Dendritic cell treated with granulocyte-macrophage colony-stimulating factor and Interleukin-4, amounts not matched to agents 40 ng/mL and 50 ng/mL, for 4 days (primary cell): ENCODE results near the gene ROM1.
"Not testable (repeated sequence)": the region's sequence is repeated elsewhere in the genome, so short reads cannot be mapped to it uniquely, and the experiment has no call there.

Experiments used
- H3K27ac Mint-ChIP-seq: one replicate; pipeline ENCODE4 v1.8.0; 2022; ENCODE audit warnings: mild to moderate bottlenecking, mixed read lengths
- H3K27me3 Mint-ChIP-seq: one replicate; pipeline ENCODE4 v1.8.0; 2022; ENCODE audit warnings: mild to moderate bottlenecking, mixed read lengths
- H3K36me3 Mint-ChIP-seq: one replicate; pipeline ENCODE4 v1.8.0; 2022; ENCODE audit warnings: low read depth, mixed read lengths
- H3K4me1 Mint-ChIP-seq: one replicate; pipeline ENCODE4 v1.8.0; 2022; ENCODE audit warnings: low read depth, mixed read lengths
- H3K4me3 Mint-ChIP-seq: one replicate; pipeline ENCODE4 v1.8.0; 2022; ENCODE audit warnings: mild to moderate bottlenecking, moderate library complexity, mixed read lengths
- H3K9me3 Mint-ChIP-seq: one replicate; pipeline ENCODE4 v1.8.0; 2022; ENCODE audit warnings: mixed read lengths
- intact Hi-C: fragments of 100-400 bp; cut with micrococcal nuclease; formaldehyde crosslinking; loops from one replicate; pipeline ENCODE4 v1.15.0; 2022

The ROM1 gene

GRCh38 chr11:62645671-62645945, 32.6 kb downstream of the ROM1 start:
- Mint-ChIP-seq H3K27ac (peak overlapping the region; percentile 93), H3K9me3 (no peaks in the 10 kb centered on the region), H3K4me3 (peak overlapping the region; percentile 95), H3K4me1 (peaks cover 35% of the 10 kb centered on the region), H3K27me3 (no peaks in the 10 kb centered on the region), H3K36me3 (peaks cover 77% of the 10 kb centered on the region)
- intact Hi-C loops: no loop called here

DNA sequence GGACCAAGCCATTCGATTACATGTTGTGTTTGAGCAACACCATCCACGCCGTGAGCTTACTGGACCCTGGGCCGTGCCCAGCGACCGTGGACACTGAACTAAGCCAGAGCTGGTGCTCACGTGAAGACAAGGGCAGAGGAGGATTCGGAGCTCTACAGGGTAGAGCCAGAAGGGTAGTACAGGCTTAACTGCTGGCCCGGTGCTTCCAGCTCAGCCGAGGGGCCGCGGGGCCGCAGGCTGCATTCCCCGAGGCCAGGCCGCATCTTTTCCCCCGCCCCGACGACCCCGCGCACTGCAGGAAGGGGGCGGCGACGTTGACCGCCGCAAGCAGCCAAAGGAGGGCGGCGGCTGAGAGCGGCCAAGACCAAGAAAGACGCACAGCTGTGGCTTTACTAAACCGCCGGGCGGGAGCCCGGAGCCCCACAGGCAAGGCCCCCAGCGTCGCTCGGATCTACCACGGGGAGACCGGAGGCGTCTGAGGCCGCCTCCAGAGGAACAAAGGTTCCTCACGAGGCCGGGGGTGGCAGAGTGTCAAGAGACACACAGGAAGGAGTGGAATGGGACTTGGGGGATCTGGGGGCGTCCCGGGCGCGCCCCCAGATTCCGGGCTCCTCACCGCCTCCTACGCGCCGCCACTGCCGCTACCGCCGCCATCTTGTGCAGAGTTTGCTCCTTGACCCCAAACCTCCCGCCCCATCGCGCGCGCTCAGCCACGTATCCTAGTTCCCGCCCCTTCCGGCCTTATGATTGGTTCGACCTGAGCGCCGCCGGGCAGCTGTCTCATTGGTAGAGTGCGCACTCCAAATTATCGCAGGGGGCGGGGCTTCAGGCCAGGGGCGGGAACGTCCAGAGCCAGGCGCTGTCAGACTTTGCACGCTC, 33.1 kb downstream of the ROM1 start, which contains the start of gene GANAB:
Gene GANAB, minus strand, starts transcription at position 668 of the 879 bp plus-strand sequence. Its CDS starts 14 bp downstream, at position 654.
- Mint-ChIP-seq H3K27me3 (no peaks in the 10 kb centered on the region), H3K27ac (peak within 1 kb of the TSS; percentile 93), H3K9me3 (no peaks in the 10 kb centered on the region), H3K36me3 (peaks cover 74% of the 10 kb centered on the region), H3K4me1 (peaks cover 39% of the 10 kb centered on the region), H3K4me3 (peak within 1 kb of the TSS; percentile 95)
- intact Hi-C loops: loop anchor here (1.0 kb wide), 1 partner anchor 45 kb away; the partner anchor contains the start of gene MTA2

DNA sequence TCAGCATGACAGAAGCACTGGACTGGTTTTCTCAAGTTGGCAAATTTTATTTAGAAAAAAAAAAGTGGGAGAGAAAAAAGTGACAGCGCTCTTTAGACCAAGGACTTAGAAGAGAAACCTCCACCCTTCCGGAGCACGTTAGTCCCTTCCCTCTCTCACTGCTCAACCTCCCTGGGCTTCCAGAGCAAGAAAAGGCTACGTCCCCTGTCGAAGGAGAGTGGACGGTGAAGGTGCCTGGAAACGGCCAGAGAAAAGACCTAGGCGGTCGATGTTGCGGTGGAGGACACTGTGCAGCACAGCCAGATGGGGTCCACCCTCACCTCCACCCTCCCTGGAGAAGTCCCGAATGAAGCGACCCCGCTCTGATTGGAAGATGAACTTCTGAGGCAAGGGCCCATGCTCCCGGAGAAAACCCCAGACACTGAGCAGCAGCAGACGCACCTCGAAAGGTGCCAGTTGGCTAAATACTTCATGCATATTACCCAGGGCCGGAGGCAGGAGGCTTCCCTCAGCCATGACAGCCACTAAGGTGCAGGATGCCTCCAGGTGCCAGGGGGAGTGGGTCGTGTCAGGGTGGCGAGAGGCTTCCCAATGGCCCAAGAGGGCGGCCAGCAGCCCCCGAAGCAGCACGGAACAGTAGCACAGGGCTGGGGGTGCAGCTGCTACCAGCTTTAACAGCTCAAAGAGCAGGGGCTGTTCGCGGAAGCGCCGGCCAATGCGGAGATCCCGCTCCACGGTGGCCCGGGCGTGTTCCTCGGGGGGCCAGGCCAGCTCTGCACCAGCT, 34.0 kb downstream of the ROM1 start:
- Mint-ChIP-seq H3K9me3 (no peaks in the 10 kb centered on the region), H3K4me3 (peak overlapping the region; percentile 95), H3K36me3 (peaks cover 70% of the 10 kb centered on the region), H3K27me3 (no peaks in the 10 kb centered on the region), H3K27ac (peak overlapping the region; percentile 93), H3K4me1 (peaks cover 40% of the 10 kb centered on the region)
- intact Hi-C loops: loop anchor here (1.0 kb wide), 1 partner anchor 46 kb away; the partner anchor contains the start of gene MTA2

- intact Hi-C loops: no loop called here
- Mint-ChIP-seq H3K27ac (no peak overlapping the region), H3K4me1 (peaks cover 46% of the 10 kb centered on the region), H3K4me3 (no peak overlapping the region), H3K36me3 (peaks cover 69% of the 10 kb centered on the region), H3K9me3 (no peaks in the 10 kb centered on the region), H3K27me3 (no peaks in the 10 kb centered on the region)
These were observed 34.5 kb downstream of the ROM1 start for GRCh38 chr11:62647609-62648005.

DNA sequence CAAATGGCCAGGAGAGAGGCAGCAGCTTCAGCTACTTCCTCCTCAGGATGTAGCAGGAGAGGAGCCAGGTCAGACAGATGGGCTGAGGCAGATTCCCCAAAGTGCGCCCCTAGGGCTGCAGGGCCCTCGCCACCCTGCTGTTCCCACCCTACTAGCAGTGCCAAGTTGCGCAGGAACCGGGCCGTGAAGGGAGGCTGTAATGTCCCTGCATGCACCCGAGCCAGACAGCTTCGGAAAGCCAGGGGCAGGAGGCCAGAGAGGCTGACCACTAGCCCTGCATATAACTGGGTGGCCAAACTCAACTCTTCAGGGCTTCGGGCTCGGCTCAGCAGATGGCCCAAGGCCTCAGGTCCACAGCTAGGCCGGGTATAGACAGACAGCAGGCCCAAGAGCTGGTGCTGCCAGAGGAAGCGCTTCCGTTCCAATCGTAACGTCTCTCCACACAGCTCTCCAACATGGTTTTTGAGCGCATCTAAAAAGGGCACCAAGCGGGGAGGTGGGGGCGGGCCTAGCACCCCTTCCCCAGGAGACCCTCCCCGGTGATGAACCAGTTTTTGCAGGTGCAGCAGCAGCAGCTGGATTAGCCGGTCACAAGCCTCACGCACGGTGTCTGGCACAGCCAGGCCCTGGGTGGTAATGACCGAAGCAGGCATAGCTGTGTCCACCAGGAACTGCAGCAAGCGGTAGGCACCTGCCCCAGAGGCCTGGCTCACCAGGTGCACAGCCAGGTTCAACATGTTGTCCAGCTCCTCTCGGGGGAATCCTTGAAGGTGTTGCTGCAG, 35.3 kb downstream of the ROM1 start:
- no peaks in the 10 kb centered on the region for H3K27me3 Mint-ChIP-seq
- no peaks in the 10 kb centered on the region for H3K9me3 Mint-ChIP-seq
- peaks cover 67% of the 10 kb centered on the region for H3K36me3 Mint-ChIP-seq
- H3K27ac Mint-ChIP-seq: no peak overlapping the region
- intact Hi-C loops: no loop called here
- H3K4me3 Mint-ChIP-seq: no peak overlapping the region
- H3K4me1 Mint-ChIP-seq: peaks cover 48% of the 10 kb centered on the region

DNA sequence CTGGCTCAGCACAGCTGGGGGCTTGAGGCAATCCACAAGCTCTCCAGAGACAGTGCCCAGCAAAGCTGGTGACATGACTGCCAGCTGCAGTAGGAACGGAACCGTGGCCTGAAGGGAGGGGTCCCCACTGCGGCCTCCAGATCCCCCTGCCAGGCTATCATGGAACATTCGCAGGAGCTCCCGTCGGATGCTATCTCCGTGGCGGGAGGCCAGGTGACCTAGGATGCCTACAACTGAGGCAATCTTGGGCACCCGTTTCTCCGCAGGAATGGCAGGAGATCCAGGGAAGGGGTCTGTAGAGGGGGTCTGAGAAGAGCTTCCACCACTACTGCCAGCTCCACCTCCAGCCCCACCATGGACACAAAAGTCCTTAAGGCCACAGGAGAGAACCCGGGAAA, 35.9 kb downstream of the ROM1 start:
- Mint-ChIP-seq H3K27ac (no peak overlapping the region), H3K4me1 (peaks cover 52% of the 10 kb centered on the region)

DNA sequence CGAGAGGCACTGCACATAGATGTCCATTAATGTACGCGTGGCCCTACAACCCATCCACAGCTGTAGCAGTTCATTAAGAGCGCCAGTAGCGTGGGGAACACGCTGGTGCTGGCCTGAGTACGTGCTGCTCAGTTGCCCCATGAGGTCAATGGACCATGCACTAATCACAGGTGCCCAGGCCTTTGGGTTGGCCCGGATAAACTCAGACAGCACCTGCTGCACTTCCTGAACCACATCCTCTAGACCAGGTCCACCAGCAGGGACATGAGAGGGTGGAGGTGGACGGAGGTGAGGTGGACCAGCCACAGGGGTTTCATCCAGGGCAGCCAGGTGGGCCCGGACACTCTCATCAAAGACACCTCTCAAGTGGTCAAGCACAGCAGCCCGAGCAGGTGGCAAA, 36.4 kb downstream of the ROM1 start:
- Mint-ChIP-seq H3K27me3 (no peaks in the 10 kb centered on the region), H3K4me3 (no peak overlapping the region), H3K36me3 (peaks cover 56% of the 10 kb centered on the region), H3K9me3 (no peaks in the 10 kb centered on the region), H3K4me1 (peaks cover 48% of the 10 kb centered on the region), H3K27ac (no peak overlapping the region)
- intact Hi-C loops: no loop called here

More for the DNA sequence above, 35.9 kb downstream of the ROM1 start:
- no peak overlapping the region for H3K4me3 Mint-ChIP-seq
- peaks cover 61% of the 10 kb centered on the region for H3K36me3 Mint-ChIP-seq
- H3K9me3 Mint-ChIP-seq: no peaks in the 10 kb centered on the region
- no peaks in the 10 kb centered on the region for H3K27me3 Mint-ChIP-seq
- intact Hi-C loops: no loop called here

- H3K4me3 Mint-ChIP-seq, H3K9me3 Mint-ChIP-seq, intact Hi-C loops, H3K27me3 Mint-ChIP-seq: not testable (repeated sequence)
- peak overlapping the region; percentile 43 for H3K27ac Mint-ChIP-seq
- peaks cover 53% of the 10 kb centered on the region for H3K36me3 Mint-ChIP-seq
- peaks cover 41% of the 10 kb centered on the region for H3K4me1 Mint-ChIP-seq
These were observed 37.2 kb downstream of the ROM1 start for GRCh38 chr11:62650283-62650682.

- Mint-ChIP-seq H3K27ac (peak overlapping the region; percentile 93), H3K4me1 (peaks cover 26% of the 10 kb centered on the region)
- intact Hi-C loops: loop anchor here (1.0 kb wide), 1 partner anchor 27 kb away; the partner anchor contains the start of gene UBXN1
These were observed 39.3 kb downstream of the ROM1 start for GRCh38 chr11:62652161-62653006.

DNA sequence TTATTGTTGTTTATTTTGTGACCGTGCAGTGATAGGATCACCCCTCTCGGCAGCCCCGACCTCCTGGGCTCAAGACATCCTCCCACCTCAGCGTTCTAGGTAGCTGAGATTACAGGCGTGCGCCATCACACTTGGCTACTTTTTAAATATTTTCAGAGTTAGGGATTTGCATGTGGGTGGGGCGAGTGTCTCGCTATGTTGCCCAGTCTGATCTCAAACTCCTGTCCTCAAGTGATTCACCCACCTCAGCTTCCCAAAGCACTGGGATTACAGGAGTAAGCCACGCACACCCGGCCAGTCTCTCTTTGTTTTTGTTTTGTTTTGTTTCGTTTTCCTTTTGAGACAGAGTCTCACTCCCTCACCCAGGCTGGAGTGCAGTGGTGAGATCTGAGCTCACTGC, 41.2 kb downstream of the ROM1 start:
- Mint-ChIP-seq H3K4me1 (peaks cover 18% of the 10 kb centered on the region), H3K27me3 (no peaks in the 10 kb centered on the region), H3K9me3 (no peaks in the 10 kb centered on the region), H3K27ac (peak overlapping the region; percentile 93), H3K36me3 (peaks cover 24% of the 10 kb centered on the region), H3K4me3 (peak overlapping the region; percentile 21)
- intact Hi-C loops: no loop called here

More at GRCh38 chr11:62652161-62653006, 39.3 kb downstream of the ROM1 start:
- Mint-ChIP-seq H3K36me3 (peaks cover 43% of the 10 kb centered on the region), H3K27me3 (no peaks in the 10 kb centered on the region), H3K4me3 (peak overlapping the region; percentile 96), H3K9me3 (no peaks in the 10 kb centered on the region)

DNA sequence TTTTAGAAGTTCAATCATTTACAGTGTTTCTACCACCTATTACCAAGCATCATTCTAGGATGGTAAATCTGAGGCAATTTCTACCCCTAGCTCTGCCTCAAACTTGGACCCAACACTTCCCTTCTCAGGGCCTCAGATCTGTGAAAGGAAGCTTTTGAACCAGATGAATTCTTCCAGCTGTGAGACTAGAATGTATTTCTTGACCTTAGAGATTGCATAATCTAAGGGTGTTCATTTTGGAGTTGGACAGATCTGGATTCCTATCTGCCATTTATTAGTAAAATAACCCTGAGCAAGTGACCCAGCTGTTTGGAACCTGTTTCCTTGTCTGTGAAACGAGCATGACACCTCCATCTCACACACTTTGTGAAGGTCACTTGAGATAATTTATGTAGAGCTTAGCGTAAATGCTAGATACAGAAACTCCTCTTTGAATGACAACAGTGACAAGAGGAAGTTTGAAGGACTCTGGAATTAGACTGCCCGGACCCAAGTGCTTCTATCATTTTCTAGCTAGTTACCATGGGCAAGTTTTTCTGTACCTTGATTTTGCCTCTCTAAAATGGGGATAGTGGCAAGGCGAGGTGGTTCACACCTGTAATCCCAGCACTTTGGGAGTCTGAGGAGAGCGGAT, 43.9 kb downstream of the ROM1 start:
- Mint-ChIP-seq H3K9me3 (no peaks in the 10 kb centered on the region), H3K36me3 (peaks cover 8% of the 10 kb centered on the region), H3K4me1 (peaks cover 13% of the 10 kb centered on the region), H3K27ac (no peak overlapping the region), H3K4me3 (no peak overlapping the region), H3K27me3 (no peaks in the 10 kb centered on the region)
- intact Hi-C loops: no loop called here

DNA sequence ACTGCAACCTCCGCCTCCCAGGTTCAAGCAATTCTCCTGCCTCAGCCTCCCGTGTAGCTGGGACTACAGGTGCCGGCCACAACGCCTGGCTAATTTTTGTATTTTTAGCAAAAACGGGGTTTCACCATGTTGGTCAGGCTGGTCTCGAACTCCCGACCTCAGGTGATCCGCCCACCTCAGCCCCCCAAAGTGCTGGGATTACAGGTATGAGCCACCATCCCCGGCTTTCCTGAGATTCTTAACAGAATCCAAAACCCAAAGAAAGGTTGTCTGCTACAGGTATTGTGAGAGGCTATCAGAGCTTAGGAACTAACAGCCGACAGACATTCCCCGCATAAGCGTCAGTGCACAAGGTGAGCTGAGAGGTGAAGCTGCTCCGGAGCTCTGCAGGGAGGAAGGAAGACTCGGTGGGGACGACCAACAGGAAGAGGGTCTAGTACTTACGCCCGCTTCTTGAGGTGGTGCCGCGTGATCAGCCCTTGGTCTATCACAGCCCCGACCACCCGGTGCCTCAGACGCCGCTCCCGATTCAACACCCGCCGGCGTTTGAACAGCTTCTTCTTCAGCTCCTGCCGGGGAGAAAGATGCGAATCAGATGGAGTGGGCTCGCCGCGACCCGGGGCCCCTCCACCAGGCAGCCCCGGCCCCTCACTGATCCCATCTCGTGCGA, 51.5 kb downstream of the ROM1 start:
- peaks cover 29% of the 10 kb centered on the region for H3K4me1 Mint-ChIP-seq
- peak overlapping the region; percentile 88 for H3K27ac Mint-ChIP-seq
- peak overlapping the region; percentile 94 for H3K4me3 Mint-ChIP-seq
- H3K27me3 Mint-ChIP-seq: no peaks in the 10 kb centered on the region
- no peaks in the 10 kb centered on the region for H3K9me3 Mint-ChIP-seq
- intact Hi-C loops: no loop called here
- H3K36me3 Mint-ChIP-seq: peaks cover 63% of the 10 kb centered on the region
